GM20000 (cell line): ENCODE measurements around the gene CCDC154.

Experiments used
- DNase-seq: peaks from one replicate; pipeline ENCODE4 v3.0.0; 2012; ENCODE audit warnings: low spot score
- TF ChIP-seq, protein P1 (sequence below): IDR thresholded peaks from 2 replicates; pipeline ENCODE4 v1.5.1; 2012; ENCODE audit warnings: mild to moderate bottlenecking, control low read depth; ENCODE audit errors: extremely low read depth, missing control alignments

CCDC154 gene

DNA sequence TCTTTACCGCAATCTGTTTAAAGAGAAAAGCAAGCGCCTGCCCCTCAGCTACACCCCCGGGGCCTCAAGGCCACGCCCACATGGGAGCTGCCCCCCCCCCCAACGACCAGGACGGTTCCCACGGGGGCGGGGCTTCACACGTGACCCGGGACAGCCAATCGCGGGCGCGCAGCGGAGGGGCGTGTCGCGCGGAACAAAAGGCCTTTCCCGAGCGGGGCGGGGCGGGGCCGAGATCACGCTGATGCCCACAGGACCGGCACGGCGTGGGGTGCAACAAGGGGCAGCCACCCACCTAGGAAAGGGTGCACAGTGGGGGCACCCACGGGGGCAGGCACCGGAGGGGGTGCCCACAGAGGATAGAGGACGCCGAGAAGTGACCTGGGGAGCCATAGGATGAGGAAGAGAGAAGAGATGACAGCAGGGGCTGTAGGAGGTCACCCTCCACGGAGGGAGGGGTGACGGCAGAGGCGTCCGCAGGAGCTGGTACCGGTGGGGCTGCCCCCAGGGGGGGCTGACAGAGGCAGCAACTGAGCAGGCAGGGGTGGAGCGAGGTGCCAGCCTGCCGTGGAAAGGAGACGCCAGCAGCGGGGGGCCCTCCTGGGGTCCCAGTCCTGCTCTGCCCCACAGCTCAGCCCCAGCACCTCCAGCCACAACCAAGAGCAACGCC lies 36.1 kb downstream of the CCDC154 start:
- peak; percentile 97 for DNase-seq

DNA sequence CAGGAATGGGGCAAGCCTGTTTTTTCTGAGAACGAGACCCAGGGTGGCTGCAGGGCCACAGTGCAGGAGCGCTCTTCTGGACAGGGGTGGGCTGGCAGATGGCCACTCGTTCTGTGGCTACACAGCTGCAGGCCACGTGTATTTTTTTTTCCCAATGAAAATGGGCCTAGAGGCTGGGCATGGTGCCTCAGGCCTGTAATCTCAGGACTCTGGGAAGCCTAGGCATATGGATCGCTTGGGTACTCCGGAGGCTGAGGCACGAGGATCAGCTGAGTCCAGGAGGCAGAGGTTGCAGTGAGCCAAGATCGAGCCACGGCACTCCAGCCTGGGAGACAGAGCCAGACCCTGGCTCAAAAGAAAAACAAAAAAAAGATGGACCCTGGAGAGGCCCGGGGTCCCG lies 36.6 kb downstream of the CCDC154 start:
- DNase-seq: no peak
- TF ChIP-seq, protein P1, sequence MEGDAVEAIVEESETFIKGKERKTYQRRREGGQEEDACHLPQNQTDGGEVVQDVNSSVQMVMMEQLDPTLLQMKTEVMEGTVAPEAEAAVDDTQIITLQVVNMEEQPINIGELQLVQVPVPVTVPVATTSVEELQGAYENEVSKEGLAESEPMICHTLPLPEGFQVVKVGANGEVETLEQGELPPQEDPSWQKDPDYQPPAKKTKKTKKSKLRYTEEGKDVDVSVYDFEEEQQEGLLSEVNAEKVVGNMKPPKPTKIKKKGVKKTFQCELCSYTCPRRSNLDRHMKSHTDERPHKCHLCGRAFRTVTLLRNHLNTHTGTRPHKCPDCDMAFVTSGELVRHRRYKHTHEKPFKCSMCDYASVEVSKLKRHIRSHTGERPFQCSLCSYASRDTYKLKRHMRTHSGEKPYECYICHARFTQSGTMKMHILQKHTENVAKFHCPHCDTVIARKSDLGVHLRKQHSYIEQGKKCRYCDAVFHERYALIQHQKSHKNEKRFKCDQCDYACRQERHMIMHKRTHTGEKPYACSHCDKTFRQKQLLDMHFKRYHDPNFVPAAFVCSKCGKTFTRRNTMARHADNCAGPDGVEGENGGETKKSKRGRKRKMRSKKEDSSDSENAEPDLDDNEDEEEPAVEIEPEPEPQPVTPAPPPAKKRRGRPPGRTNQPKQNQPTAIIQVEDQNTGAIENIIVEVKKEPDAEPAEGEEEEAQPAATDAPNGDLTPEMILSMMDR: no peak

More for the DNA sequence above, 36.1 kb downstream of the CCDC154 start:
- TF ChIP-seq, protein P1: no peak

DNA sequence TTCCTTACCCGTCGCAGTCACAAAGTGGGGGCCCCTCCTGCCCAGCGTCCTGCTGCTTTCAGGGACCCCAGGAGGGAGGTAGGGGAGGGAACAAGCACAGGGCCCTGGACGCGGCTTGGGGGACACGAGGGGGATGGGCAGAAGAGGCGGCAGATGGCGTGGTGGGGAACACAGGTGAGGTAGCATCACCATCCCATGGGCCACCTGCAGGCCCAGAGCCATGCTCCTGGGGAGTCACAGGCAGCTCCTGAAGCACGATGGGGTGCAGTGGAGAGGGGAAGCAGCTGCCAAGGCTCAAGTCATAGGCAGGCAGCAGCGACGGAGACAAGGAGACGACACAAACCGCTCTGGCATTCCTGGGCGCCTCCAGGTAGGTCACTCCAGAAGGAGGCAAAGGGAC lies 40.6 kb downstream of the CCDC154 start:
- DNase-seq: no peak
- TF ChIP-seq, protein P1: no peak

DNA sequence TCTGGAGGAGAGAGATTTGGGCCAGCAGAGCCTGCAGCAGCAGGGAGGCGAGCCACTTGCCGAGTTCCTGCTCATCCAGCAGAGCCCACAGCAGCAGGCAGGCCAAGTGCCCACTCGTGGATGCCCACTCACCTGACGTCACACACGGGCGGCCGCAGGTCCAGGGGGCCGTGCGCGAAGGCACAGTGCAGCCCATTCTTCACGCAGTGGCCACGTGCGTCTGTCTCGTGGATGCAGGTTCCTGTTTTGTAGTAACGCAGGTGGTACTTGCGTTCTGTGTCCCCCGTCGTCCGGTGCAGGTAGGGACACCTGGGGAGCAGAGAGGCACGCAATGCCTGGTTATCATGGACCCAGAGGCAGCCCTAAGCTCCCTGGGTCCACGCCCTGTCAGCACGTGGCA lies 41.3 kb downstream of the CCDC154 start:
- TF ChIP-seq, protein P1: no peak
- no peak for DNase-seq

DNA sequence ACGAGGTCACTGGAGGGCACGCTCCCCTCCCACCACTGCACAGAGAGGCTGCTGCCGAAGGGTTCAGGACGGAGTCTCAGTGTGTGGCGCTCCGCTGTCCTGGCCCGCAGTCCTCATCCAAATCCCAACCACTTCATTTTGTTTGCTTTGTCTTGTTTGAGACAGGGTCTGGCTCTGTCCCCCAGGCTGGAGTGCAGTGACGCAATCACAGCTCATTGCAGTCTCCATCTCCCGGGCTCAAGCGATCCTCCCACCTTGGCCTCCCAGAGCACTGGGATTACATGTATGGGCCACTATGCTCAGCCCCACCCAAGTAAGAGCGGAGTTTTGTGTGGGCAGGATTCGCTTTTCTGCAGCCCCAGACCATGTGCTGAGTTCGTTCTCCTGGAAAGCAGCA lies 42.6 kb downstream of the CCDC154 start:
- TF ChIP-seq, protein P1: no peak
- DNase-seq: no peak

DNA sequence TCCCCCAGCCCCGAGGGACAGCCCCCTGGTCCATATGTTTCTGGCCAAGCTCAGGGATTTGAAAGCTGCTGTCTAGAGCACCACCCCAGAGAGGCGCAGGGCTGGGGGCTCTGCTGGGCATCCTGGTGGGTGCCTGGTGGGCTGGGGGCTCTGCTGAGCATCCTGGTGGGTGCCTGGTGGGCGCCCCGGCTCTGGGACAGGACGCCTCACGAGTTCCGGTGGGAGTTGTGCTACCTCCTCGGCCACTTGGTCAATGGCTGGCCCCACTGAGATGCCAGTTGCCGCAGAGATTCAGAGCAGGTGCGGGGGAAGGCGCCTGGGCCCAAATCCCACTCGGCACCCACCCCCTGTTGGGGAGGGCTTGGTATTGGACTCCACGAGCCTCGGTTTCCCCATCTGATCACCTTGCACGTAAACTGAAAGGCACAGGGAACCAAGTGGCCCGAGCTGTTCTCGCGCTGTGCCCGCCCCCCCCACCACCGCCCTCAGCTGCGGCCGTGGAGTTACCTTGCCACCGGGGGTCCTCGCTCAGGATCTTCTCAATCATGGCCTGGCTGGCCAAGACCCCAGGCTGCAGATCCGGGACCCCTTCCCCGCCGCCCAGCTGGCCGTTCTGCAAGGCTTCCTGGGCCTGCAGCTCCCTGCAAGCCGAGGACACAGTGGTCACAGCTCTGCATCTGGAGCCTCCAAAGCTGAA lies 43.1 kb downstream of the CCDC154 start:
- TF ChIP-seq, protein P1: no peak
- DNase-seq: no peak

DNA sequence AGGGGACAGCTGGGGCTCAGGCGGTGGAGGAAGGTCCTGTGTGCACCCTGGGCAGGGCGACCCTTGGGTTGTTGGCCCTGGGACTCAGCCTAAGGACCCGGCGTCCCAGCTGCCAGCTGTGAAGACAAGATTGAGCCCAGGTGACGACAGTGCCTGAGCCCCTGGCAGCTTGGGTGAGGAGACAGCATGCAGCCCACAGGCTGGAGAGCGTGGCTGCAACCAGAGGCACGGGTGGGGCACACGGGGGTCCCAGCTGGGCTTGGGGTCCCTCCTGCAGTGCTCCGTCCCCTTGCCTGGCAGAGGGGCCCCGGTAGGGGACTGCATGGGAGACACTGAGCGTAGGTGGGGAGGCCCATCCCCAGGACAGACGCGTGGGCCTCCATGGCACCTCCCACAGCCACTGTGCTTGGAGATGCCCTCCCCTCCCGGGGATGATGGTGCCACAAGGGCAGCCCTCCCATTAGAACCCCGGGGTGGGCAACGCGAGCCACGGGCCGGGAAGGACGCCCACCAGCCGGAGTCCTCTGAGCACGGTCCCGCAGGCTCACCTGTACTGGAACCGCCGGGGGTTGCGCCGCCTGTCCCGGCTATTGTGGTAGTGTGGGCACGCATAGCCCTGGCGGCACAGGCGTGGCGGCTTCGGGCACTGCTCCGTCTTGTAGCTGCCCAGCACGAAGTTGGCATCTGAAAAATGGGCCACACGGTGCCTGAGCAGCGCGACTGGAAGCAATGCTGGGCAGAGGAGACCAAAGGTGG lies 45.4 kb downstream of the CCDC154 start:
- TF ChIP-seq, protein P1: no peak
- DNase-seq: no peak
